Liver (tissue), 9 donors: ENCODE data around the gene CCDC192. TPM values are rescaled to one million over a fixed set of nuclear protein-coding genes. Genes with fewer than 3 reads are reported as not detected.

Source experiments
- DNase-seq: peaks from one replicate; pipeline ENCODE4 v3.0.0-alpha.2; 2017; ENCODE audit warnings: low spot score
- H3K27ac ChIP-seq, 2 donors: one replicate each; pipeline ENCODE4 v1.7.0; 2013; ENCODE audit warnings: inconsistent platforms in 2 of 2, low read length in 2 of 2, control low read depth in 1 of 2, low read depth in 1 of 2, mild to moderate bottlenecking in 1 of 2
- H3K27me3 ChIP-seq, 4 donors: one replicate each; pipeline versions ENCODE4 v1.6.1 to v1.7.0; 2013; ENCODE audit warnings: low read length in 3 of 4, inconsistent platforms in 1 of 4, mild to moderate bottlenecking in 1 of 4, moderate library complexity in 1 of 4; ENCODE audit not compliant: control insufficient read depth in 4 of 4, insufficient read depth in 4 of 4
- H3K36me3 ChIP-seq, 4 donors: one replicate each; pipeline versions ENCODE4 v1.6.1 to v1.7.0; 2013; ENCODE audit warnings: low read length in 3 of 4, mild to moderate bottlenecking in 3 of 4, low read depth in 1 of 4, moderate library complexity in 1 of 4; ENCODE audit not compliant: control insufficient read depth in 4 of 4, insufficient read depth in 3 of 4
- H3K4me1 ChIP-seq, 4 donors: one replicate each; pipeline versions ENCODE4 v1.6.1 to v1.7.0; 2013; ENCODE audit warnings: low read length in 3 of 4, mild to moderate bottlenecking in 3 of 4, moderate library complexity in 1 of 4; ENCODE audit not compliant: control insufficient read depth in 4 of 4, insufficient read depth in 4 of 4
- H3K4me3 ChIP-seq, 3 donors: one replicate each; pipeline versions ENCODE4 v1.6.1 to v1.7.0; 2013; ENCODE audit warnings: low read length in 3 of 3, control low read depth in 1 of 3, low read depth in 1 of 3, mild to moderate bottlenecking in 1 of 3
- H3K9ac ChIP-seq, 2 donors: one replicate each; pipeline ENCODE4 v1.7.0; 2013; ENCODE audit warnings: low read length in 2 of 2, mild to moderate bottlenecking in 2 of 2, moderate library complexity in 2 of 2, control low read depth in 1 of 2, low read depth in 1 of 2
- H3K9me3 ChIP-seq, 4 donors: one replicate each; pipeline versions ENCODE4 v1.6.1 to v1.7.0; 2013; ENCODE audit warnings: low read length in 3 of 4; ENCODE audit not compliant: control insufficient read depth in 4 of 4
- CTCF ChIP-seq: fragments of 150-350 bp; IDR thresholded peaks from 2 replicates; pipeline ENCODE4 v1.5.1; 2017; ENCODE audit warnings: improper control_type of control experiment, low read depth, low read length; ENCODE audit not compliant: missing input control
- EGR1 ChIP-seq, 2 donors: IDR thresholded peaks; 2 replicates each; pipeline ENCODE4 v1.6.1; 2016 to 2018; ENCODE audit warnings: antibody characterized with exemption in 2 of 2, low read depth in 2 of 2
- FOXA1 ChIP-seq: IDR thresholded peaks from 2 replicates; pipeline ENCODE4 v1.6.1; 2016; ENCODE audit warnings: antibody characterized with exemption
- FOXA2 ChIP-seq: IDR thresholded peaks from 2 replicates; pipeline ENCODE4 v1.6.1; 2016; ENCODE audit warnings: antibody characterized with exemption
- GABPA ChIP-seq, 2 donors: IDR thresholded peaks in 1 of 2; conservative IDR thresholded peaks in 1 of 2; 2 replicates each; pipeline ENCODE4 v1.6.1; 2016; ENCODE audit warnings: antibody characterized with exemption in 2 of 2, mild to moderate bottlenecking in 1 of 2, moderate library complexity in 1 of 2
- HNF4A ChIP-seq, 2 donors: conservative IDR thresholded peaks; 2 replicates each; pipeline ENCODE4 v1.6.1; 2016; ENCODE audit warnings: antibody characterized with exemption in 2 of 2, mild to moderate bottlenecking in 2 of 2
- HNF4G ChIP-seq: IDR thresholded peaks from 2 replicates; pipeline ENCODE4 v1.6.1; 2016; ENCODE audit warnings: antibody characterized with exemption
- JUND ChIP-seq, 2 donors: IDR thresholded peaks; 2 replicates each; pipeline ENCODE4 v1.6.1; 2016; ENCODE audit warnings: antibody characterized with exemption in 2 of 2
- MAX ChIP-seq: IDR thresholded peaks from 2 replicates; pipeline ENCODE4 v1.6.1; 2016; ENCODE audit warnings: antibody characterized with exemption
- NR2F2 ChIP-seq: IDR thresholded peaks from 2 replicates; pipeline ENCODE4 v1.6.1; 2016; ENCODE audit warnings: antibody characterized with exemption
- RAD21 ChIP-seq, 2 donors: IDR thresholded peaks; 2 replicates each; pipeline ENCODE4 v1.6.1; 2016; ENCODE audit warnings: antibody characterized with exemption in 2 of 2, mild to moderate bottlenecking in 2 of 2
- RXRA ChIP-seq, 2 donors: IDR thresholded peaks; 2 replicates each; pipeline ENCODE4 v1.6.1; 2017 to 2018; ENCODE audit warnings: antibody characterized with exemption in 2 of 2, mild to moderate bottlenecking in 1 of 2
- TAF1 ChIP-seq: conservative IDR thresholded peaks from 2 replicates; pipeline ENCODE4 v1.6.1; 2016; ENCODE audit warnings: antibody characterized with exemption, mild to moderate bottlenecking
- YY1 ChIP-seq: IDR thresholded peaks from 2 replicates; pipeline ENCODE4 v1.6.1; 2016; ENCODE audit warnings: antibody characterized with exemption, mild to moderate bottlenecking
- WGBS: extraction: QIAGEN DNeasy Blood & Tissue Kit; methylation state at CpG from one replicate; pipeline ENCODE4 v1.1.7; 2013; 5-methylcytosine and 5-hydroxymethylcytosine counted together
- polyA plus RNA-seq, 2 donors: library from polyadenylated mRNA; stranded (reverse) in 1 of 2; unstranded in 1 of 2; fragments of 200-250 nt in 1 of 2; fragments of >200 nt in 1 of 2; fragmentation: Nextera tagmentation in 1 of 2; extraction: Ambion mirVana in 1 of 2; gene quantifications; one replicate each; pipeline versions ENCODE4 v1.2.1 to v1.2.3, GENCODE V29; 2013 to 2015
- total RNA-seq, 2 donors: library from RNA; depleted of rRNA; stranded (reverse); fragments of >200 nt; gene quantifications; one replicate each; pipeline ENCODE4 v1.2.3, GENCODE V29; 2014
- TF ChIP-seq, protein P1 (sequence below): IDR thresholded peaks from 2 replicates; pipeline ENCODE4 v1.6.1; 2016; ENCODE audit warnings: antibody characterized with exemption, mild to moderate bottlenecking
- TF ChIP-seq, protein P2 (sequence below): IDR thresholded peaks from 2 replicates; pipeline ENCODE4 v1.6.1; 2016; ENCODE audit warnings: antibody characterized with exemption
- TF ChIP-seq, protein P3 (sequence below): IDR thresholded peaks from 2 replicates; pipeline ENCODE4 v1.6.1; 2016; ENCODE audit warnings: antibody characterized with exemption
- donor health status: healthy.
- donor health status: healthy.
- donor health status: healthy.
- donor health status: healthy.
- donor health status: healthy.

CCDC192 gene
- total and polyA plus RNA-seq, 4 donors: not detected

DNA sequence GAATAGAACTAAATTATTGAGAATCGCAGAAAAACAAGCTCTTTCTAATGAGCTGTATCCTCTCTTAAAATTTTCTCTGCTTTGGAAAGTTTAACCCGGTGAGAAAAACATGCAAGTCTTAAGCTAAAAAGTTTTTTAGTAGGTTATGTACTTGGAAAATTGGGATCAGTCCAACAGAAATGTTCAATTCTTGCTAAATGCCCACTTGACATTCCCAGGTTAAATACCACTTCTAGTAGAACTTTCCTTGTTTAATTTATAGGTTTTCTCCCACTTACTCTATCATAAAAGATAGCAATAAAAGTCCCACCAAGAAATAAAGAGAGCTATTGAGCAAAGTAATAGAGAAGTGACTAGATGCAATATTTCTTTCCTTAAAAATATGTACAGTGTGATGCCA is 157.1 kb downstream of the CCDC192 start:
- Histone ChIP-seq H3K9me3 (no peaks in the 10 kb centered on the region), H3K9ac (no peak overlapping the region), H3K4me3 (no peak overlapping the region), H3K27me3 (no peaks in the 10 kb centered on the region), H3K27ac (no peak overlapping the region), H3K36me3 (no peaks in the 10 kb centered on the region), H3K4me1 (no peaks in the 10 kb centered on the region)
- WGBS: 92% methylated on average over 2 of the region's 2 CpGs
- TF ChIP-seq, protein P1, sequence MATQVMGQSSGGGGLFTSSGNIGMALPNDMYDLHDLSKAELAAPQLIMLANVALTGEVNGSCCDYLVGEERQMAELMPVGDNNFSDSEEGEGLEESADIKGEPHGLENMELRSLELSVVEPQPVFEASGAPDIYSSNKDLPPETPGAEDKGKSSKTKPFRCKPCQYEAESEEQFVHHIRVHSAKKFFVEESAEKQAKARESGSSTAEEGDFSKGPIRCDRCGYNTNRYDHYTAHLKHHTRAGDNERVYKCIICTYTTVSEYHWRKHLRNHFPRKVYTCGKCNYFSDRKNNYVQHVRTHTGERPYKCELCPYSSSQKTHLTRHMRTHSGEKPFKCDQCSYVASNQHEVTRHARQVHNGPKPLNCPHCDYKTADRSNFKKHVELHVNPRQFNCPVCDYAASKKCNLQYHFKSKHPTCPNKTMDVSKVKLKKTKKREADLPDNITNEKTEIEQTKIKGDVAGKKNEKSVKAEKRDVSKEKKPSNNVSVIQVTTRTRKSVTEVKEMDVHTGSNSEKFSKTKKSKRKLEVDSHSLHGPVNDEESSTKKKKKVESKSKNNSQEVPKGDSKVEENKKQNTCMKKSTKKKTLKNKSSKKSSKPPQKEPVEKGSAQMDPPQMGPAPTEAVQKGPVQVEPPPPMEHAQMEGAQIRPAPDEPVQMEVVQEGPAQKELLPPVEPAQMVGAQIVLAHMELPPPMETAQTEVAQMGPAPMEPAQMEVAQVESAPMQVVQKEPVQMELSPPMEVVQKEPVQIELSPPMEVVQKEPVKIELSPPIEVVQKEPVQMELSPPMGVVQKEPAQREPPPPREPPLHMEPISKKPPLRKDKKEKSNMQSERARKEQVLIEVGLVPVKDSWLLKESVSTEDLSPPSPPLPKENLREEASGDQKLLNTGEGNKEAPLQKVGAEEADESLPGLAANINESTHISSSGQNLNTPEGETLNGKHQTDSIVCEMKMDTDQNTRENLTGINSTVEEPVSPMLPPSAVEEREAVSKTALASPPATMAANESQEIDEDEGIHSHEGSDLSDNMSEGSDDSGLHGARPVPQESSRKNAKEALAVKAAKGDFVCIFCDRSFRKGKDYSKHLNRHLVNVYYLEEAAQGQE: no peak
- TF ChIP-seq TAF1 (no peak), GABPA (IDR thresholded peaks at IDR 0.05 in 1 of 2, conservative IDR thresholded peaks at IDR 0.05 in 1 of 2) (no peak), RAD21 (IDR thresholded peaks at IDR 0.05) (no peak), FOXA2 (no peak), RXRA (IDR thresholded peaks at IDR 0.05) (no peak), HNF4A (conservative IDR thresholded peaks at IDR 0.05) (no peak), FOXA1 (no peak), MAX (no peak), YY1 (no peak)
- TF ChIP-seq, protein P2, sequence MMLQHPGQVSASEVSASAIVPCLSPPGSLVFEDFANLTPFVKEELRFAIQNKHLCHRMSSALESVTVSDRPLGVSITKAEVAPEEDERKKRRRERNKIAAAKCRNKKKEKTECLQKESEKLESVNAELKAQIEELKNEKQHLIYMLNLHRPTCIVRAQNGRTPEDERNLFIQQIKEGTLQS: no peak
- DNase-seq: no peak

DNA sequence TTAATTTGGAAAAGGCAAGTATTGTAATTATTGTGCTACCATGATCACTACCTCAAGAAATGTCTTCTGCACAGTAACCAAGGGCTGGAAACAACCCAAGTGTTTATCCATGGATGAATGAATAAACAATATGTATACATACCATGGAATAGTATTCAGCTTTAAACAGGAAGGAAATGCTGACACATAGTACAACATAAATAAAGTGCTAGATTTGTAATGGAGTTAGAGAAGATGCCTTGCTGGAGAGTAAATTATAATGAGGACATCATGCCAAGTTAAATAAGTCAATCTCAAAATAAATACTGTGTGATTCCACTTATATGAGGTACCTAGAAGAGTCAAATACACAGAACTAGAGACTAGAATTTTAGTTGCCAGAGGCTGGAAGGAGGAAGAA is 160.0 kb downstream of the CCDC192 start:
- TF ChIP-seq FOXA1: no peak
- TF ChIP-seq HNF4A (conservative IDR thresholded peaks at IDR 0.05): no peak
- TF ChIP-seq, protein P2: no peak
- no peak for TF ChIP-seq GABPA (IDR thresholded peaks at IDR 0.05 in 1 of 2, conservative IDR thresholded peaks at IDR 0.05 in 1 of 2)
- no peak for TF ChIP-seq CTCF
- TF ChIP-seq YY1: no peak
- TF ChIP-seq RAD21 (IDR thresholded peaks at IDR 0.05): no peak
- no peak for TF ChIP-seq MAX
- no peak for TF ChIP-seq JUND (IDR thresholded peaks at IDR 0.05)
- TF ChIP-seq, protein P3, sequence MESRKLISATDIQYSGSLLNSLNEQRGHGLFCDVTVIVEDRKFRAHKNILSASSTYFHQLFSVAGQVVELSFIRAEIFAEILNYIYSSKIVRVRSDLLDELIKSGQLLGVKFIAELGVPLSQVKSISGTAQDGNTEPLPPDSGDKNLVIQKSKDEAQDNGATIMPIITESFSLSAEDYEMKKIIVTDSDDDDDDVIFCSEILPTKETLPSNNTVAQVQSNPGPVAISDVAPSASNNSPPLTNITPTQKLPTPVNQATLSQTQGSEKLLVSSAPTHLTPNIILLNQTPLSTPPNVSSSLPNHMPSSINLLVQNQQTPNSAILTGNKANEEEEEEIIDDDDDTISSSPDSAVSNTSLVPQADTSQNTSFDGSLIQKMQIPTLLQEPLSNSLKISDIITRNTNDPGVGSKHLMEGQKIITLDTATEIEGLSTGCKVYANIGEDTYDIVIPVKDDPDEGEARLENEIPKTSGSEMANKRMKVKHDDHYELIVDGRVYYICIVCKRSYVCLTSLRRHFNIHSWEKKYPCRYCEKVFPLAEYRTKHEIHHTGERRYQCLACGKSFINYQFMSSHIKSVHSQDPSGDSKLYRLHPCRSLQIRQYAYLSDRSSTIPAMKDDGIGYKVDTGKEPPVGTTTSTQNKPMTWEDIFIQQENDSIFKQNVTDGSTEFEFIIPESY: no peak
- no peak for TF ChIP-seq NR2F2
- no peak for TF ChIP-seq FOXA2
- TF ChIP-seq EGR1 (IDR thresholded peaks at IDR 0.05; ENCODE audit: low read depth in 2 of 2): no peak
- no peak for TF ChIP-seq HNF4G
- no peak for TF ChIP-seq TAF1
- no peak for TF ChIP-seq RXRA (IDR thresholded peaks at IDR 0.05)
- H3K36me3 ChIP-seq: no peaks in the 10 kb centered on the region
- H3K27ac ChIP-seq: no peak overlapping the region
- H3K27me3 ChIP-seq: peaks cover 0 to 2% (median 0%) of the 10 kb centered on the region in 4 donors
- no peak for DNase-seq
- no peaks in the 10 kb centered on the region for H3K9me3 ChIP-seq
- H3K4me3 ChIP-seq: no peak overlapping the region
- H3K4me1 ChIP-seq: no peaks in the 10 kb centered on the region
- no peak overlapping the region for H3K9ac ChIP-seq
